OCI-LY1 (cell line): ENCODE measurements around the gene HIPK1.

ENCODE experiments used
- H2AFZ ChIP-seq: fragments of 200-600 bp; sonication (generic), shearing (Covaris generic); 2 replicates; pipeline ENCODE4 v1.6.0; 2014; ENCODE audit warnings: antibody characterized with exemption, mild to moderate bottlenecking, low read length
- H3F3A ChIP-seq: fragments of 200-600 bp; sonication (generic), shearing (Covaris generic); 2 replicates; pipeline ENCODE4 v1.6.0; 2014; ENCODE audit warnings: mild to moderate bottlenecking, antibody characterized with exemption, low read length, moderate library complexity; ENCODE audit not compliant: insufficient read depth
- H3K27ac ChIP-seq: fragments of 200-600 bp; sonication (generic); 2 replicates; pipeline ENCODE4 v1.5.1; 2014; ENCODE audit warnings: low read length, mixed run types, mild to moderate bottlenecking, low read depth; ENCODE audit not compliant: poor library complexity, severe bottlenecking
- H3K27me3 ChIP-seq: fragments of 200-600 bp; sonication (generic); 2 replicates; pipeline ENCODE4 v1.6.0; 2014; ENCODE audit warnings: antibody characterized with exemption, mild to moderate bottlenecking, low read length, moderate library complexity; ENCODE audit not compliant: insufficient read depth
- H3K36me3 ChIP-seq: fragments of 200-600 bp; sonication (generic); 2 replicates; pipeline ENCODE4 v1.6.1; 2014; ENCODE audit warnings: mild to moderate bottlenecking, antibody characterized with exemption, low read length, moderate library complexity, mixed read lengths; ENCODE audit not compliant: insufficient read depth
- H3K4me1 ChIP-seq: fragments of 200-600 bp; sonication (generic); 2 replicates; pipeline ENCODE4 v1.5.1; 2014; ENCODE audit warnings: mild to moderate bottlenecking, low read length, moderate library complexity; ENCODE audit not compliant: insufficient read depth, severe bottlenecking
- H3K4me2 ChIP-seq: fragments of 200-600 bp; sonication (generic), shearing (Covaris generic); 2 replicates; pipeline ENCODE4 v1.6.1; 2014; ENCODE audit warnings: low read length
- H3K4me3 ChIP-seq: fragments of 200-600 bp; sonication (generic); 2 replicates; pipeline ENCODE4 v1.5.1; 2014; ENCODE audit warnings: low read length, low read depth, mild to moderate bottlenecking, mixed read lengths; ENCODE audit not compliant: poor library complexity, severe bottlenecking
- H3K79me2 ChIP-seq: fragments of 200-600 bp; shearing (Covaris generic); 2 replicates; pipeline ENCODE4 v1.6.1; 2016; ENCODE audit warnings: mixed run types, low read length, mixed read lengths; ENCODE audit not compliant: insufficient read depth
- H3K9ac ChIP-seq: fragments of 200-600 bp; sonication (generic), shearing (Covaris generic); 2 replicates; pipeline ENCODE4 v1.6.1; 2014; ENCODE audit warnings: mild to moderate bottlenecking, low read length, mixed read lengths
- H3K9me2 ChIP-seq: fragments of 200-600 bp; sonication (generic), shearing (Covaris generic); 2 replicates; pipeline ENCODE4 v1.6.1; 2014; ENCODE audit warnings: low read depth, mild to moderate bottlenecking, low read length, mixed read lengths
- H3K9me3 ChIP-seq: fragments of 200-600 bp; shearing (Covaris generic); 2 replicates; pipeline ENCODE4 v1.6.1; 2014; ENCODE audit warnings: low read length, mixed read lengths
- H4K20me1 ChIP-seq: fragments of 200-600 bp; sonication (generic), shearing (Covaris generic); 2 replicates; pipeline ENCODE4 v1.6.0; 2016; ENCODE audit warnings: mild to moderate bottlenecking, low read length; ENCODE audit not compliant: insufficient read depth
- CTCF ChIP-seq: fragments of 200-600 bp; sonication (generic), shearing (Covaris generic); IDR thresholded peaks from 2 replicates; pipeline ENCODE4 v1.5.1; 2017; ENCODE audit warnings: mild to moderate bottlenecking, antibody characterized with exemption, low read length, moderate library complexity, mixed read lengths
- EZH2 ChIP-seq: fragments of 200-600 bp; sonication (generic), shearing (Covaris generic); IDR thresholded peaks from 2 replicates; pipeline ENCODE4 v1.8.0; 2017; ENCODE audit warnings: borderline replicate concordance, mixed run types, mild to moderate bottlenecking, antibody characterized with exemption, low read length, moderate library complexity, mixed read lengths

Gene HIPK1

GRCh38 chr1:113924473-113924872, 4.7 kb upstream of the HIPK1 start:
- H3K4me3 ChIP-seq = no peak overlapping the region
- H3F3A ChIP-seq = no peaks in the 10 kb centered on the region
- no peak overlapping the region for H3K4me2 ChIP-seq
- no peak for TF ChIP-seq CTCF
- no peak for TF ChIP-seq EZH2
- H3K27me3 ChIP-seq = no peaks in the 10 kb centered on the region
- no peaks in the 10 kb centered on the region for H3K79me2 ChIP-seq
- no peak overlapping the region for H3K9ac ChIP-seq
- peaks cover 13% of the 10 kb centered on the region for H3K4me1 ChIP-seq
- no peaks in the 10 kb centered on the region for H3K9me2 ChIP-seq
- no peaks in the 10 kb centered on the region for H3K36me3 ChIP-seq
- no peaks in the 10 kb centered on the region for H3K9me3 ChIP-seq
- no peak overlapping the region for H2AFZ ChIP-seq
- no peaks in the 10 kb centered on the region for H4K20me1 ChIP-seq
- H3K27ac ChIP-seq = no peak overlapping the region

GRCh38 chr1:113928187-113928930, 765 bp upstream of the HIPK1 start:
- Histone ChIP-seq H3K27ac (peak overlapping the region; percentile 88), H4K20me1 (no peaks in the 10 kb centered on the region), H3K27me3 (no peaks in the 10 kb centered on the region), H3K9ac (peak overlapping the region; percentile 92), H2AFZ (peak overlapping the region; percentile 54; the same call in 1 of the 2 replicates), H3K4me2 (peak overlapping the region; percentile 98), H3K4me3 (peak overlapping the region; percentile 99), H3F3A (no peaks in the 10 kb centered on the region), H3K79me2 (peaks cover 33% of the 10 kb centered on the region), H3K4me1 (peaks cover 43% of the 10 kb centered on the region), H3K9me3 (no peaks in the 10 kb centered on the region), H3K36me3 (no peaks in the 10 kb centered on the region), H3K9me2 (no peaks in the 10 kb centered on the region)
- no peak for TF ChIP-seq CTCF
- no peak for TF ChIP-seq EZH2

- Histone ChIP-seq H2AFZ (no peak overlapping the region), H3K4me1 (peaks cover 56% of the 10 kb centered on the region), H3K9ac (peak overlapping the region; percentile 92), H3F3A (no peaks in the 10 kb centered on the region), H3K9me2 (no peaks in the 10 kb centered on the region), H3K27ac (peak overlapping the region; percentile 88), H3K36me3 (peaks cover under 1% of the 10 kb centered on the region; the same call in 1 of the 2 replicates), H4K20me1 (no peaks in the 10 kb centered on the region), H3K4me3 (peak overlapping the region; percentile 99), H3K79me2 (peaks cover 49% of the 10 kb centered on the region), H3K9me3 (no peaks in the 10 kb centered on the region), H3K27me3 (no peaks in the 10 kb centered on the region), H3K4me2 (peak overlapping the region; percentile 98)
- TF ChIP-seq EZH2 (no peak), CTCF (peak; percentile 35; the same call in 1 of the 2 replicates)
These were observed 800 bp downstream of the HIPK1 start for GRCh38 chr1:113929750-113930498.
